Neuronal stem cell (in vitro differentiated cells): ENCODE results near the gene ZSCAN1.

Experiments used
- DNase-seq: peaks from one replicate; pipeline ENCODE4 v3.0.0-alpha.2; 2013; ENCODE audit warnings: low spot score
- H2AFZ ChIP-seq: one replicate; pipeline ENCODE4 v1.6.1; 2013; ENCODE audit warnings: mild to moderate bottlenecking, low read length, inconsistent platforms
- H2AK5ac ChIP-seq: 2 replicates; pipeline ENCODE4 v1.6.1; 2013; ENCODE audit warnings: low read depth, mild to moderate bottlenecking, inconsistent platforms, low read length, moderate library complexity, mixed read lengths
- H2BK120ac ChIP-seq: 2 replicates; pipeline ENCODE4 v1.6.1; 2013; ENCODE audit warnings: low read depth, mild to moderate bottlenecking, inconsistent platforms, low read length, moderate library complexity, mixed read lengths
- H2BK12ac ChIP-seq: one replicate; pipeline ENCODE4 v1.6.1; 2013; ENCODE audit warnings: low read length, inconsistent platforms
- H2BK15ac ChIP-seq: 2 replicates; pipeline ENCODE4 v1.6.1; 2013; ENCODE audit warnings: mild to moderate bottlenecking, low read length, inconsistent platforms, mixed read lengths
- H2BK5ac ChIP-seq: one replicate; pipeline ENCODE4 v1.6.1; 2013; ENCODE audit warnings: inconsistent platforms, mild to moderate bottlenecking, low read length, moderate library complexity
- H3K14ac ChIP-seq: one replicate; pipeline ENCODE4 v1.6.1; 2013; ENCODE audit warnings: low read length, inconsistent platforms
- H3K18ac ChIP-seq: 2 replicates; pipeline ENCODE4 v1.6.1; 2013; ENCODE audit warnings: low read length, inconsistent platforms
- H3K23ac ChIP-seq: 2 replicates; pipeline ENCODE4 v1.6.1; 2013; ENCODE audit warnings: low read depth, mild to moderate bottlenecking, mixed read lengths, low read length, inconsistent platforms; ENCODE audit not compliant: poor library complexity
- H3K27ac ChIP-seq: replicated peaks from 3 replicates; pipeline ENCODE4 v1.5.1; 2013; ENCODE audit warnings: low read length, inconsistent platforms
- H3K27me3 ChIP-seq, 3 experiments: 2 replicates each; pipeline ENCODE4 v1.6.1; 2013; ENCODE audit warnings: low read length in 3 of 3, mild to moderate bottlenecking in 2 of 3, inconsistent platforms in 1 of 3, low read depth in 1 of 3, mixed read lengths in 1 of 3, moderate library complexity in 1 of 3; ENCODE audit not compliant: control insufficient read depth in 3 of 3, insufficient read depth in 3 of 3
- H3K36me3 ChIP-seq, 2 donors: replicated peaks in 1 of 2; 2 replicates each; pipeline ENCODE4 v1.6.1; 2013; ENCODE audit warnings: low read length in 2 of 2; ENCODE audit not compliant: control insufficient read depth in 2 of 2, insufficient read depth in 2 of 2
- H3K4ac ChIP-seq: 2 replicates; pipeline ENCODE4 v1.6.1; 2013; ENCODE audit warnings: inconsistent platforms, mild to moderate bottlenecking, low read length, moderate library complexity
- H3K4me1 ChIP-seq, 2 donors: 1 replicate in 1 of 2; 2 replicates in 1 of 2; pipeline ENCODE4 v1.6.1; 2013; ENCODE audit warnings: low read length in 2 of 2, low read depth in 1 of 2; ENCODE audit not compliant: control insufficient read depth in 2 of 2, insufficient read depth in 1 of 2
- H3K4me2 ChIP-seq: one replicate; pipeline ENCODE4 v1.6.1; 2013; ENCODE audit warnings: mild to moderate bottlenecking, low read length, inconsistent platforms; ENCODE audit not compliant: insufficient read depth, poor library complexity, severe bottlenecking
- H3K4me3 ChIP-seq, 2 donors: 2 replicates each; pipeline ENCODE4 v1.5.1; 2013; ENCODE audit warnings: low read length in 2 of 2, mild to moderate bottlenecking in 2 of 2, inconsistent platforms in 1 of 2, moderate library complexity in 1 of 2
- H3K79me1 ChIP-seq: one replicate; pipeline ENCODE4 v1.6.1; 2013; ENCODE audit warnings: low read depth, mild to moderate bottlenecking, inconsistent platforms, low read length, moderate library complexity
- H3K9ac ChIP-seq: one replicate; pipeline ENCODE4 v1.6.1; 2013; ENCODE audit warnings: mild to moderate bottlenecking, low read depth, low read length, inconsistent platforms; ENCODE audit not compliant: poor library complexity
- H3K9me3 ChIP-seq, 2 donors: replicated peaks in 1 of 2; 2 replicates each; pipeline versions ENCODE3 to v1.6.1; 2013; ENCODE audit warnings: low read length in 2 of 2, mild to moderate bottlenecking in 2 of 2, inconsistent platforms in 1 of 2, low read depth in 1 of 2, mixed read lengths in 1 of 2, moderate library complexity in 1 of 2; ENCODE audit not compliant: control insufficient read depth in 2 of 2, insufficient read depth in 1 of 2
- H4K8ac ChIP-seq: one replicate; pipeline ENCODE4 v1.6.1; 2013; ENCODE audit warnings: low read depth, mild to moderate bottlenecking, inconsistent platforms, low read length, moderate library complexity
- H4K91ac ChIP-seq: one replicate; pipeline ENCODE4 v1.6.1; 2013; ENCODE audit warnings: low read length, low read depth, mild to moderate bottlenecking, inconsistent platforms; ENCODE audit not compliant: poor library complexity
- WGBS, 2 donors: extraction: QIAGEN DNeasy Blood & Tissue Kit; methylation state at CpG; one replicate each; pipeline ENCODE4 v1.1.7; 2013; ENCODE audit warnings: missing lambda C conversion rate in 2 of 2, mixed read lengths in 1 of 2; ENCODE audit not compliant: insufficient read length in 2 of 2, insufficient replicate concordance in 1 of 2; ENCODE audit errors: extremely low coverage in 2 of 2; 5-methylcytosine and 5-hydroxymethylcytosine counted together

ZSCAN1 gene

DNA sequence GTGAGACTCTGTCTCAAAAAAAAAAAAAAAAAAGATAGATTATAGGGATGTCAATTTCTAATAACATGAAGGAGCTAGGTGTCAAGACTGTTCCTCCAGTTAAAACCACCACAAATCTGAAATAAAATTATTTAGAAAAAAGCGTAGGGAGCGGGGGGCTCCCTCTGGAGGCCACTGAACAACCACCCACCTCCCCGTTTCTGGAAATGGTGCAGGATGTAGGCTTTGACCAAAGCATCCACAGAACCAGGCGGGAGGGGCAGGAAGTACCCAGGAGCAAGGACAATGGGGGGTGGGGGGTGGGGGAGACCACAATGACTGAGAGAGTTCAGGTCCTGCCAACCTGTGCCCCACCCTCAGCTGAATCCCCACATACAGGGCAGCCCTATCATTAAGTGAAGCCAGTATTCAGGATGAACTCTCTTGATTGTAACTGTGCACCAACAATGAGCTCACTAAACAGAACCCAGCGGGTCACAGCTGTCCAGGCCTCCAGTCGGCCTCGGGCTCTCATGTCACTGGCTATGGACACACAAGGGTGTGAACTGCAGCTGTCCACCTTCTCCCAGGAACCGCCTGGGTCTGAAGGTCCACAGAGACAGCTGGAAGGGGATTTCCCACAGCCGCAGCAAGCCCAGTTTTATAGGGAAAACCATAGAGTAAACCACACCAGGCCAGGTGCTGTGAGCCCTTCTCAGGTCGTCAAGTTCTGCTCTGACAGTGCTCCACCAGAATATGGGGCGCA, 57.6 kb downstream of the ZSCAN1 start:
- no peak overlapping the region for H3K18ac ChIP-seq
- no peak overlapping the region for H3K4me2 ChIP-seq
- H4K8ac ChIP-seq = no peak overlapping the region
- H2BK5ac ChIP-seq = no peak overlapping the region
- H2BK120ac ChIP-seq = no peak overlapping the region
- H2AFZ ChIP-seq = no peak overlapping the region
- peaks cover 18 to 90% of the 10 kb centered on the region in 2 donors for H3K9me3 ChIP-seq
- no peak overlapping the region for H3K14ac ChIP-seq
- no peak overlapping the region for H4K91ac ChIP-seq
- no peak overlapping the region for H3K23ac ChIP-seq
- H3K36me3 ChIP-seq = peaks cover 43 to 91% of the 10 kb centered on the region in 2 donors
- DNase-seq = no peak
- no peak overlapping the region for H3K4ac ChIP-seq
- no peak overlapping the region for H2BK12ac ChIP-seq
- H3K27me3 ChIP-seq = no peaks in the 10 kb centered on the region
- no peak overlapping the region for H2AK5ac ChIP-seq
- peaks cover 24% of the 10 kb centered on the region for H3K79me1 ChIP-seq
- H3K9ac ChIP-seq = no peak overlapping the region
- WGBS, 2 donors = no CpG with 5 or more reads among the region's 11 CpGs
- no peak overlapping the region for H3K27ac ChIP-seq
- H3K4me3 ChIP-seq = no peak overlapping the region
- H2BK15ac ChIP-seq = no peak overlapping the region
- peaks cover 0 to 1% of the 10 kb centered on the region in 2 donors for H3K4me1 ChIP-seq

DNA sequence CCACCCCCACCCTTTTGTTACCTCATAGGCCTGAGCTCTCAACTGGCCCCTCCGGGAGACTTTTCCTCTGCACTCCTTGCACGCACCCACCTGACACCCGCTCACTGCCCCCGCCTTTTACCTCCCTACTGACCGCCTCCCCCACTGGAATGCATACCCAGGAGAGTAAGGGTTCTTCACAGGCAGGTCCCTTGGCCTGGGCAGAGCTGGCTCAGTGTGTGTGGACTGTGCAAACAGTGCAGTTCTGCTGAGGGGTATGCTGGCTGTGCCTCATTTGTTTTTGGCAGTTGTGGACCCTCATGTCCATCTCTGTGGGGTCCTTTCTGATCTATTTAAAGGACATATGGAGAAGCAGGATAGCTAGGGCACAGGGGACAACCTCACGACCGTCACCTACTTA, 59.2 kb downstream of the ZSCAN1 start:
- WGBS, 2 donors = no CpG with 5 or more reads among the region's 7 CpGs
- Histone ChIP-seq H3K27ac (no peak overlapping the region), H3K14ac (no peak overlapping the region), H4K8ac (peak overlapping the region; percentile 65), H3K9me3 (peaks cover 16 to 85% of the 10 kb centered on the region in 2 donors), H3K79me1 (peaks cover 35% of the 10 kb centered on the region), H2AFZ (no peak overlapping the region), H2AK5ac (no peak overlapping the region), H3K18ac (no peak overlapping the region), H2BK5ac (no peak overlapping the region), H3K9ac (no peak overlapping the region), H3K4ac (no peak overlapping the region), H3K36me3 (peaks cover 29 to 83% of the 10 kb centered on the region in 2 donors), H2BK12ac (no peak overlapping the region), H3K4me3 (no peak overlapping the region), H2BK120ac (no peak overlapping the region), H2BK15ac (no peak overlapping the region), H4K91ac (no peak overlapping the region), H3K27me3 (no peaks in the 10 kb centered on the region), H3K4me2 (no peak overlapping the region), H3K4me1 (peaks cover 0 to 4% of the 10 kb centered on the region in 2 donors), H3K23ac (no peak overlapping the region)
- DNase-seq = no peak

DNA sequence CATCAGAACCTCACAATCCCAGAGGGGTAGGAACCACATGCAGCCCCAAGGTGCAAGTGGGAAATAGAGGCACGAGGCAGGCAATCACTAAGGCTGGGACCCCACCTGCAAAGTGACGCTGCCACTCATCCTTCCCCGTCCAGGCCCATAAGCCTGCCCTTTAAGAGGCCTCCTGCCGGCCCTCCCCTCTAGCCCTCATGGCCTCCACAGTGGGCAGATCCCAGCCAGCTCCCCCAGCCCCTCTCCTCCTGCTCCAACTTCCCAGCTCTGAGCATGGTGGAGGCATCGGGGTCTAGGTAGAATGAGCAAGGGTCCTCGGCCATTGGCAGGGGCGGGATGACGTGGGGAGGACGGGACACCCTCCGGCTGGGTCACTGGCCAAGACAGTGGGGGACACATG, 61.5 kb downstream of the ZSCAN1 start:
- no peak for DNase-seq
- no peak overlapping the region for H3K14ac ChIP-seq
- H3K4ac ChIP-seq = no peak overlapping the region
- H3K9me3 ChIP-seq = peaks cover 17 to 81% of the 10 kb centered on the region in 2 donors
- H3K4me2 ChIP-seq = no peak overlapping the region
- H3K4me1 ChIP-seq = peaks cover 4 to 8% of the 10 kb centered on the region in 2 donors
- H2BK15ac ChIP-seq = no peak overlapping the region
- no peak overlapping the region for H4K91ac ChIP-seq
- no peak overlapping the region for H2AFZ ChIP-seq
- H3K27me3 ChIP-seq = no peaks in the 10 kb centered on the region
- WGBS, 2 donors = no CpG with 5 or more reads among the region's 10 CpGs
- peak overlapping the region; percentile 85 for H2BK5ac ChIP-seq
- no peak overlapping the region for H4K8ac ChIP-seq
- peaks cover 16 to 64% of the 10 kb centered on the region in 2 donors for H3K36me3 ChIP-seq
- no peak overlapping the region for H3K4me3 ChIP-seq
- H3K18ac ChIP-seq = no peak overlapping the region
- H2BK12ac ChIP-seq = peak overlapping the region; percentile 73
- H2BK120ac ChIP-seq = no peak overlapping the region
- H3K79me1 ChIP-seq = peaks cover 31% of the 10 kb centered on the region
- no peak overlapping the region for H3K9ac ChIP-seq
- H3K27ac ChIP-seq = no peak overlapping the region
- no peak overlapping the region for H3K23ac ChIP-seq
- no peak overlapping the region for H2AK5ac ChIP-seq

- no peak overlapping the region for H2BK12ac ChIP-seq
- H2AFZ ChIP-seq = no peak overlapping the region
- peak overlapping the region; percentile 7 to 88 for H3K4me3 ChIP-seq
- no CpG with 5 or more reads among the region's 13 CpGs for WGBS, 2 donors
- H2AK5ac ChIP-seq = peak overlapping the region; percentile 98
- peaks cover 19 to 71% of the 10 kb centered on the region in 2 donors for H3K9me3 ChIP-seq
- H4K91ac ChIP-seq = no peak overlapping the region
- H3K4ac ChIP-seq = no peak overlapping the region
- H3K18ac ChIP-seq = peak overlapping the region; percentile 84
- no peak overlapping the region for H4K8ac ChIP-seq
- peak overlapping the region; percentile 78 for H3K9ac ChIP-seq
- H2BK5ac ChIP-seq = no peak overlapping the region
- peaks cover 15 to 49% of the 10 kb centered on the region in 2 donors for H3K36me3 ChIP-seq
- H2BK120ac ChIP-seq = no peak overlapping the region
- no peaks in the 10 kb centered on the region for H3K27me3 ChIP-seq
- peaks cover 4 to 8% of the 10 kb centered on the region in 2 donors for H3K4me1 ChIP-seq
- no peak for DNase-seq
- H3K79me1 ChIP-seq = peaks cover 31% of the 10 kb centered on the region
- H2BK15ac ChIP-seq = no peak overlapping the region
- no peak overlapping the region for H3K27ac ChIP-seq
- no peak overlapping the region for H3K4me2 ChIP-seq
- no peak overlapping the region for H3K14ac ChIP-seq
- H3K23ac ChIP-seq = no peak overlapping the region
These were observed 63.1 kb downstream of the ZSCAN1 start for GRCh38 chr19:58096884-58097283.
